ENCODE measurements around the gene IVNS1ABP. TPM values are rescaled to one million over a fixed set of nuclear protein-coding genes. Genes with fewer than 3 reads are reported as not detected.
"Not testable (repeated sequence)": the region's sequence is repeated elsewhere in the genome, so short reads cannot be mapped to it uniquely, and the experiment has no call there.

The IVNS1ABP gene
- 61.0 TPM for total RNA-seq

GRCh38 chr1:185317034-185317885, at the start of gene IVNS1ABP:
Gene IVNS1ABP, minus strand, starts transcription at chr1:185317243. Its CDS starts 7,750 bp downstream, at chr1:185309493.
- Histone ChIP-seq H3K27me3 (no peaks in the 10 kb centered on the region), H3K27ac (peak within 1 kb of the TSS; percentile 96 to 98), H3K4me3 (peak within 1 kb of the TSS; percentile 87 to 98), H3K9me3 (no peaks in the 10 kb centered on the region), H3K36me3 (no peaks in the 10 kb centered on the region), H3K4me1 (peaks cover 0 to 17% of the 10 kb centered on the region in 2 donors)
- peak; percentile 86 to 97 for DNase-seq (ENCODE audit: low spot score in 2 of 2)
- intact Hi-C loops (cut with DNase I), result loop anchor here (1.0 to 10.0 kb wide), 6 partner anchors 161 to 1845 kb away; partner anchors contain the start of genes EDEM3, ODR4, SMG7 and TPR
- TF ChIP-seq CTCF (IDR thresholded peaks at IDR 0.05), result peak in 2 of 3 experiments; percentile 12 to 35

GRCh38 chr1:185365951-185366350, 48.9 kb upstream of the IVNS1ABP start:
- no peak for TF ChIP-seq CTCF (IDR thresholded peaks at IDR 0.05)
- no peak for DNase-seq (ENCODE audit: low spot score in 2 of 2)
- intact Hi-C loops (cut with DNase I), result no loop called here

GRCh38 chr1:185364528-185364927, 47.5 kb upstream of the IVNS1ABP start:
- H3K36me3 ChIP-seq; H3K27me3 ChIP-seq; DNase-seq (ENCODE audit: low spot score in 2 of 2); H3K4me1 ChIP-seq; H3K4me3 ChIP-seq; H3K27ac ChIP-seq; H3K9me3 ChIP-seq; intact Hi-C loops (cut with DNase I): not testable (repeated sequence)

More at GRCh38 chr1:185365951-185366350, 48.9 kb upstream of the IVNS1ABP start:
- H3K27me3 ChIP-seq, result no peaks in the 10 kb centered on the region
- no peak overlapping the region for H3K27ac ChIP-seq
- no peak overlapping the region for H3K4me3 ChIP-seq
- H3K36me3 ChIP-seq, result no peaks in the 10 kb centered on the region
- peaks cover 0 to 5% of the 10 kb centered on the region in 2 donors for H3K9me3 ChIP-seq
- H3K4me1 ChIP-seq, result peaks cover 0 to 4% of the 10 kb centered on the region in 2 donors

GRCh38 chr1:185363205-185363604, 46.2 kb upstream of the IVNS1ABP start:
- Histone ChIP-seq H3K4me1 (no peaks in the 10 kb centered on the region), H3K27ac (no peak overlapping the region), H3K36me3 (no peaks in the 10 kb centered on the region), H3K27me3 (no peaks in the 10 kb centered on the region), H3K4me3 (no peak overlapping the region), H3K9me3 (peaks cover 0 to 5% of the 10 kb centered on the region in 2 donors)
- DNase-seq (ENCODE audit: low spot score in 2 of 2), result no peak
- TF ChIP-seq CTCF (IDR thresholded peaks at IDR 0.05), result no peak
- intact Hi-C loops (cut with DNase I), result no loop called here

- H3K4me3 ChIP-seq, result no peak overlapping the region
- intact Hi-C loops (cut with DNase I), result no loop called here
- H3K9me3 ChIP-seq, result peaks cover 0 to 5% of the 10 kb centered on the region in 2 donors
- no peaks in the 10 kb centered on the region for H3K4me1 ChIP-seq
- H3K36me3 ChIP-seq, result no peaks in the 10 kb centered on the region
- TF ChIP-seq CTCF (IDR thresholded peaks at IDR 0.05), result no peak
- no peak for DNase-seq (ENCODE audit: low spot score in 2 of 2)
- no peak overlapping the region for H3K27ac ChIP-seq
- H3K27me3 ChIP-seq, result no peaks in the 10 kb centered on the region
These were observed 43.7 kb upstream of the IVNS1ABP start for GRCh38 chr1:185360714-185361113.

- H3K36me3 ChIP-seq, result no peaks in the 10 kb centered on the region
- no peak for TF ChIP-seq CTCF (IDR thresholded peaks at IDR 0.05)
- H3K9me3 ChIP-seq, result peaks cover 0 to 5% of the 10 kb centered on the region in 2 donors
- no peaks in the 10 kb centered on the region for H3K27me3 ChIP-seq
- H3K4me1 ChIP-seq, result no peaks in the 10 kb centered on the region
- no peak overlapping the region for H3K27ac ChIP-seq
- no peak for DNase-seq (ENCODE audit: low spot score in 2 of 2)
- intact Hi-C loops (cut with DNase I), result no loop called here
- H3K4me3 ChIP-seq, result no peak overlapping the region
These were observed 41.9 kb upstream of the IVNS1ABP start for GRCh38 chr1:185358957-185359356.

Measured in ascending aorta (tissue), 2 donors.